ENCODE results near the gene DUS1L.

Gene DUS1L

GRCh38 chr17:82100502-82101298 is 35.1 kb upstream of the DUS1L start:
- DNase-seq = no peak

- no peak for DNase-seq
Measured at GRCh38 chr17:82098939-82099763, 33.5 kb upstream of the DUS1L start.

GRCh38 chr17:82098169-82098938 is 32.8 kb upstream of the DUS1L start, which contains the start of gene FASN:
FASN (minus strand) TSS chr17:82098236; CDS start chr17:82096445, 1,791 bp downstream.
- DNase-seq = peak; percentile 93

GRCh38 chr17:82097919-82098168 is 32.2 kb upstream of the DUS1L start:
- no peak for DNase-seq

- peak; percentile 54 for DNase-seq
Measured at GRCh38 chr17:82097184-82097918, 31.7 kb upstream of the DUS1L start.

GRCh38 chr17:82096709-82097183 is 31.1 kb upstream of the DUS1L start:
- DNase-seq = no peak

GRCh38 chr17:82095777-82096708 is 30.4 kb upstream of the DUS1L start:
- DNase-seq = no peak

- no peak for DNase-seq
Measured at GRCh38 chr17:82094931-82095776, 29.6 kb upstream of the DUS1L start.

- no peak for DNase-seq
Measured at GRCh38 chr17:82092995-82093751, 27.6 kb upstream of the DUS1L start.

GRCh38 chr17:82092628-82092994 is 27.0 kb upstream of the DUS1L start:
- no peak for DNase-seq

- no peak for DNase-seq
Measured at GRCh38 chr17:82092094-82092586, 26.5 kb upstream of the DUS1L start.

GRCh38 chr17:82091264-82092066 is 25.9 kb upstream of the DUS1L start:
- DNase-seq = no peak

GRCh38 chr17:82090549-82091263 is 25.1 kb upstream of the DUS1L start:
- no peak for DNase-seq

GRCh38 chr17:82089723-82090548 is 24.3 kb upstream of the DUS1L start:
- DNase-seq = no peak

GRCh38 chr17:82088838-82089722 is 23.5 kb upstream of the DUS1L start:
- DNase-seq = no peak
